Fibroblast of gingiva (primary cell): ENCODE results near the gene CTU2.
A peak's percentile ranks its signal among the peaks of the same experiment; 100 is the strongest.

Source experiments
- DNase-seq: peaks from one replicate; pipeline ENCODE4 v3.0.0-alpha.2; 2011; ENCODE audit warnings: low read depth

The CTU2 gene

GRCh38 chr16:88743693-88744576 is 37.6 kb downstream of the CTU2 start:
- DNase-seq = peak; percentile 48

GRCh38 chr16:88744577-88745521 is 38.5 kb downstream of the CTU2 start:
- no peak for DNase-seq

- peak; percentile 37 for DNase-seq
Observed at GRCh38 chr16:88746506-88746905, 40.2 kb downstream of the CTU2 start.

- DNase-seq = no peak
Observed at GRCh38 chr16:88747588-88748301, 41.4 kb downstream of the CTU2 start.

GRCh38 chr16:88748364-88748763 is 42.1 kb downstream of the CTU2 start:
- DNase-seq = no peak

GRCh38 chr16:88749358-88749757 is 43.1 kb downstream of the CTU2 start:
- DNase-seq = no peak

- no peak for DNase-seq
Observed at GRCh38 chr16:88750854-88751253, 44.6 kb downstream of the CTU2 start.

- no peak for DNase-seq
Observed at GRCh38 chr16:88752386-88753002, 46.2 kb downstream of the CTU2 start.

GRCh38 chr16:88753191-88753590 is 46.9 kb downstream of the CTU2 start:
- DNase-seq = no peak

- DNase-seq = no peak
Observed at GRCh38 chr16:88753602-88754001, 47.3 kb downstream of the CTU2 start.

- DNase-seq = no peak
Observed at GRCh38 chr16:88754109-88754911, 48.0 kb downstream of the CTU2 start.

- DNase-seq = peak; percentile 30
Observed at GRCh38 chr16:88754912-88755744, 48.8 kb downstream of the CTU2 start.

- DNase-seq = no peak
Observed at GRCh38 chr16:88755745-88756443, 49.6 kb downstream of the CTU2 start.

GRCh38 chr16:88758227-88758943 is 52.1 kb downstream of the CTU2 start:
- DNase-seq = no peak

- no peak for DNase-seq
Observed at GRCh38 chr16:88758944-88759244, 52.6 kb downstream of the CTU2 start.

GRCh38 chr16:88759245-88759975 is 53.1 kb downstream of the CTU2 start:
- DNase-seq = no peak

GRCh38 chr16:88759976-88760350 is 53.7 kb downstream of the CTU2 start:
- no peak for DNase-seq
